ENCODE data around the gene MARCHF9.

The MARCHF9 gene

DNA sequence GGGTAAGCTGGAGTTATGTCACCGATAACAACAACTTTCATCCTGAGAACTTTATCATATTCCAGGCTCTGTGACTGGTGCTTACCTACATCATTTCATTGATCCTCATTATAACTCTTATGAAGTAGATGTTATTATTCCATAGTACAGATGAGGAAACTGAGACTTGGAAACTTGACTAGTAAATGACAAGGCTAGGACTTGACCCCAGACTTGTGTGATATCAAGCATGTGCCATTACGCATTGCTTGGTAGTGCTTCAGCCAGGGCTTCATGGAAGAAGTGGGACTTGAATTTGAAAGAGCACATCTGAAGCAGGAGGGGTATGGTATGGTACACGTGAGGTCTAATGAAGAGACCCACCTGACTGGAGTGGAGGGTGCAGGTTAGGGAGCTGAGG lies 51.8 kb downstream of the MARCHF9 start:
- DNase-seq = no peak

DNA sequence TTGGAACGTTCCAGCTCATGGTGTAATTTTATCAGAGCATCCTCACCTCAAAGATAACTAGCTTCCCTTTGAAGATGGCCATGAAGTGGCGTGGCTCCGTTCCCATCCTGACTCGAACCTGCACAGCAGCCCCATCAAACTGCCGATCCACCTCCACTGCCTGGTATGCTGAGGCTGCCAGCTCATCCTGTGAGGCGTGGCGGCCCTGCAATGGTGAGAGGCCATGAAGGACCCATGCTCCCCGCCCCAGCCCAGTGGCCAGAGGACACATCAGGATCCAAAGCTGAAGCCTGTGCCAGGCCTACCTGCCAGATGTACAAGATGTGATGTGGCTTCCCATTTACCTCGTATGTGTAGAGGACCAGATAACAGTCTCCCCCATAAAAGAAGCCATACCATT lies 52.4 kb downstream of the MARCHF9 start:
- no peak for DNase-seq

DNA sequence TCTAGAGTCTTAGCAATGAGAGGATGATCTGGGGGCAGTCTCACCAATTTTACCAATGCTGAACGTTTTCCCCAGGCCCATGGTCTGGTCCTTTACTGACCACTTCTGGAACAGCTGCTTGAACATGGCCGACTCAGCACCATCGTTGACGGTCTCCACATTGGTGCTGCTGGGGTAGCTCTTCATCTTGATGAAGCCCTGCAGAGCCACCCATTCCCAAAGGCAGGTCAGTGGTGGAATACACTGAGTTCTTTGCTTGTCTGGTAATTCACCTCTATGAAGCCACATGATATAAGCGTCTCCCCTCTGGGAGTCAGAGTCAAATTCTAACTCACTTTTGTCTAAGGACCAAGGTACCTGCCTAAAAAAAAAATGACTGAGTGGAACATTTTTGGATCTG lies 53.4 kb downstream of the MARCHF9 start:
- DNase-seq = no peak

DNA sequence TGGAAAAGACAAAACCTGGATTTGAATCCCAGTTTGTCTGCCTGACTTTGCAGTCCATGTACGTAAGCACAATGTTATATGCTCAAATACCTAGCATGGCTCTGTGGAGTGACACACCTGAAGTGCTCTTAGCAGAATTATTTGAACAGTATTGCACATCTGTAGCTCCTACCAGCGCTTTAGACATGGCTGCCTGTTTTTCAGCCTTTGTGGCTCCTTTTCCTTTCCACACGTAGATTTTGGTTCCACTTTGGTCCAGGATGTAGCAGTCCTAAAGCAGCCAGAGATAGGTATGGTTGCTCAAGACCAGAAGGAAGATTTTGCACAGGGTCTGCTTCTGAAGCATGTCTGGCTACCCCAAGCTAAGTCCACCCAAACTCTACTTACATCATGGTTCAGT lies 54.5 kb downstream of the MARCHF9 start:
- DNase-seq = no peak

All from stimulated activated CD4-positive, alpha-beta T cell treated with anti-CD3 and anti-CD28 coated beads, Interleukin-2, amount 100 ng/mL, for 48 hours (primary cell).